Colonic mucosa (tissue), 4 donors: ENCODE measurements around the gene ALKBH4. TPM values are rescaled to one million over a fixed set of nuclear protein-coding genes. Genes with fewer than 3 reads are reported as not detected.

Experiments used
- DNase-seq: peaks from one replicate; pipeline ENCODE4 v3.0.0-alpha.2; 2020
- H3K27ac ChIP-seq: fragments of 200-600 bp; one replicate; pipeline ENCODE4 v1.8.0; 2021
- H3K27me3 ChIP-seq: fragments of 200-600 bp; one replicate; pipeline ENCODE4 v1.8.0; 2021
- H3K36me3 ChIP-seq: fragments of 200-600 bp; one replicate; pipeline ENCODE4 v1.8.0; 2021
- H3K4me1 ChIP-seq: fragments of 200-600 bp; one replicate; pipeline ENCODE4 v1.8.0; 2021; ENCODE audit warnings: mild to moderate bottlenecking
- H3K4me3 ChIP-seq: fragments of 200-600 bp; one replicate; pipeline ENCODE4 v1.8.0; 2021
- H3K9ac ChIP-seq, 2 donors: one replicate each; pipeline ENCODE4 v1.7.0; 2013; ENCODE audit warnings: control low read depth in 2 of 2, low read depth in 2 of 2, low read length in 2 of 2
- H3K9me3 ChIP-seq: fragments of 200-600 bp; one replicate; pipeline ENCODE4 v1.8.0; 2021
- intact Hi-C: fragments of 100-400 bp; cut with DNase I; formaldehyde crosslinking; loops from one replicate; pipeline ENCODE4 v1.14.1; 2022
- total RNA-seq, 2 donors: library from RNA; stranded (reverse); fragmentation: NEBNext Ultra II Directional in 1 of 2; extraction: Animal tissue kit (Norgen Biotek cat#: 25700) in 1 of 2; gene quantifications; one replicate each; pipeline ENCODE4 v1.2.1, GENCODE V29; 2021
- TF ChIP-seq, protein P1 (sequence below): fragments of 200-600 bp; IDR thresholded peaks from one replicate; pipeline ENCODE4 v1.8.0; 2022; ENCODE audit warnings: antibody characterized with exemption, mild to moderate bottlenecking
- donor health status: healthy.
- donor health status: DM: no; HTN: no; CAD: no.
- donor health status: DM: no; HTN: no; CAD: no.

ALKBH4 gene
- total RNA-seq, 2 donors from 2014 or later, result 9.7 to 14.1 TPM

DNA sequence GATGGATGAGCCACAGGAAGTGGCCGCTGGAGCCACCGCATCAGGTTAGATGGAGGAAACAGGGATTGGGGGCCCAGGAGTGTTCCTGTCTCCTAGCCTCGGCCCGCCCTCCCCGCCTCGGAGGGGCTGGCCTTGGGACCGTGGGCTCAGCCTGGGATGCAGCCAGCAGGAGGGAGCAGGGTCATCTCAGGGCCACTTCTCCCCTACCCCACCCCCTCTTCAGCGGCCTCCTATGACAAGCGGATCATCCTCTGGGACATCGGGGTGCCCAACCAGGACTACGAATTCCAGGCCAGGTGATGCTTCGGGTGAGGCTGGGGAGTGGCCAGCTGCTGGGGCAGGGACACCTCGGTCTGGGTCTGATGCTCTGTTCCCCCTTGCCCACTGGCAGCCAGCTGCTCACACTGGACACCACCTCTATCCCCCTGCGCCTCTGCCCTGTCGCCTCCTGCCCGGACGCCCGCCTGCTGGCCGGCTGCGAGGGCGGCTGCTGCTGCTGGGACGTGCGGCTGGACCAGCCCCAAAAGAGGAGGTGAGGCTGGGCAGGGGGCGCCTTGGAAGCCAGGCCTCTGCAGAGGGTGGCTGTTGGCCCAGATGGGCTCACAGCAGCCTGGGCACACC lies 4.8 kb upstream of the ALKBH4 start:
- H3K9me3 ChIP-seq, result no peaks in the 10 kb centered on the region
- H3K9ac ChIP-seq, result no peak overlapping the region
- TF ChIP-seq, protein P1, sequence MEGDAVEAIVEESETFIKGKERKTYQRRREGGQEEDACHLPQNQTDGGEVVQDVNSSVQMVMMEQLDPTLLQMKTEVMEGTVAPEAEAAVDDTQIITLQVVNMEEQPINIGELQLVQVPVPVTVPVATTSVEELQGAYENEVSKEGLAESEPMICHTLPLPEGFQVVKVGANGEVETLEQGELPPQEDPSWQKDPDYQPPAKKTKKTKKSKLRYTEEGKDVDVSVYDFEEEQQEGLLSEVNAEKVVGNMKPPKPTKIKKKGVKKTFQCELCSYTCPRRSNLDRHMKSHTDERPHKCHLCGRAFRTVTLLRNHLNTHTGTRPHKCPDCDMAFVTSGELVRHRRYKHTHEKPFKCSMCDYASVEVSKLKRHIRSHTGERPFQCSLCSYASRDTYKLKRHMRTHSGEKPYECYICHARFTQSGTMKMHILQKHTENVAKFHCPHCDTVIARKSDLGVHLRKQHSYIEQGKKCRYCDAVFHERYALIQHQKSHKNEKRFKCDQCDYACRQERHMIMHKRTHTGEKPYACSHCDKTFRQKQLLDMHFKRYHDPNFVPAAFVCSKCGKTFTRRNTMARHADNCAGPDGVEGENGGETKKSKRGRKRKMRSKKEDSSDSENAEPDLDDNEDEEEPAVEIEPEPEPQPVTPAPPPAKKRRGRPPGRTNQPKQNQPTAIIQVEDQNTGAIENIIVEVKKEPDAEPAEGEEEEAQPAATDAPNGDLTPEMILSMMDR, result no peak
- no peak overlapping the region for H3K27ac ChIP-seq
- H3K36me3 ChIP-seq, result peaks cover 4% of the 10 kb centered on the region
- no peak overlapping the region for H3K4me3 ChIP-seq
- no peak for DNase-seq
- intact Hi-C loops, result loop anchor here (10.0 kb wide), 1 partner anchor 65 kb away; no protein-coding TSS in a partner anchor
- H3K4me1 ChIP-seq, result peaks cover 5% of the 10 kb centered on the region
- no peaks in the 10 kb centered on the region for H3K27me3 ChIP-seq

DNA sequence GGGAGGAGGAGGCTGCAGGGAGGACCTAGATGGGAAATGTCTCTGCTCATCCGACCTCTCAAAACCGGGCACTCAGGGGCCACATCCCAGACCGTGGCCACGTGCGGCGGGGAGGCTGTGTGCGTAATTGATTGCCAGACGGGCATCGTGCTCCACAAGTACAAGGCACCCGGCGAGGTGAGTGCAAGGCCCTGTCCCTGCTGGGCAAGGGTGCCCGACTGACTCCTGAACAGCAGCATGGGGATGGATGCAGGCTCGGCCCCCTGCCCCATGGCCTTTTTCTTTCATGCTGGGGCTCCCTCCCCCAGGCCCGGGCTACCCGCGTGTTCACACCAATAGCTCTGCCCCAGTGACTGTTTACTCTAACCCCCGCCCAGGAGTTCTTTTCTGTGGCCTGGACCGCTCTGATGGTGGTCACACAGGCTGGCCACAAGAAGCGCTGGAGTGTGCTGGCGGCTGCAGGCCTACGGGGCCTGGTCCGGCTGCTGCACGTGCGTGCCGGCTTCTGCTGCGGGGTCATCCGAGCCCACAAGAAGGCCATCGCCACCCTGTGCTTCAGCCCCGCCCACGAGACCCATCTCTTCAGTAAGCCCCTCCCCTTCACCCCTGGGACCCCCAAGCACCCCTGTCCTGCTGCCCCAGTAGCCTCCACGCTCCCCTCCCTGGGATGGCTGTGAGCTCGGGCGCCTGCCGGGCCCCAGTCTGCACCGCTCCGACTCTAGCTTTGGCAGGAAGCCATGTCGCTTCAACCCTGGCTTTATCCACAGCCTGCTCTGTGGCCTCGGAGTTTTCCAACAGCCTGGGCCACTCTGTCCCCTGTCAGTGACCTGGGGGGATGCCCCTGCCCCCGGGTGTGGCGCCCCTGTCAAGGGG lies 4.1 kb upstream of the ALKBH4 start:
- peaks cover 4% of the 10 kb centered on the region for H3K36me3 ChIP-seq
- DNase-seq, result no peak
- intact Hi-C loops, result loop anchor here (10.0 kb wide), 1 partner anchor 64 kb away; no protein-coding TSS in a partner anchor
- no peak overlapping the region for H3K27ac ChIP-seq
- H3K9me3 ChIP-seq, result no peaks in the 10 kb centered on the region
- no peaks in the 10 kb centered on the region for H3K27me3 ChIP-seq
- no peak overlapping the region for H3K9ac ChIP-seq
- TF ChIP-seq, protein P1, result no peak
- peaks cover 9% of the 10 kb centered on the region for H3K4me1 ChIP-seq
- H3K4me3 ChIP-seq, result no peak overlapping the region

DNA sequence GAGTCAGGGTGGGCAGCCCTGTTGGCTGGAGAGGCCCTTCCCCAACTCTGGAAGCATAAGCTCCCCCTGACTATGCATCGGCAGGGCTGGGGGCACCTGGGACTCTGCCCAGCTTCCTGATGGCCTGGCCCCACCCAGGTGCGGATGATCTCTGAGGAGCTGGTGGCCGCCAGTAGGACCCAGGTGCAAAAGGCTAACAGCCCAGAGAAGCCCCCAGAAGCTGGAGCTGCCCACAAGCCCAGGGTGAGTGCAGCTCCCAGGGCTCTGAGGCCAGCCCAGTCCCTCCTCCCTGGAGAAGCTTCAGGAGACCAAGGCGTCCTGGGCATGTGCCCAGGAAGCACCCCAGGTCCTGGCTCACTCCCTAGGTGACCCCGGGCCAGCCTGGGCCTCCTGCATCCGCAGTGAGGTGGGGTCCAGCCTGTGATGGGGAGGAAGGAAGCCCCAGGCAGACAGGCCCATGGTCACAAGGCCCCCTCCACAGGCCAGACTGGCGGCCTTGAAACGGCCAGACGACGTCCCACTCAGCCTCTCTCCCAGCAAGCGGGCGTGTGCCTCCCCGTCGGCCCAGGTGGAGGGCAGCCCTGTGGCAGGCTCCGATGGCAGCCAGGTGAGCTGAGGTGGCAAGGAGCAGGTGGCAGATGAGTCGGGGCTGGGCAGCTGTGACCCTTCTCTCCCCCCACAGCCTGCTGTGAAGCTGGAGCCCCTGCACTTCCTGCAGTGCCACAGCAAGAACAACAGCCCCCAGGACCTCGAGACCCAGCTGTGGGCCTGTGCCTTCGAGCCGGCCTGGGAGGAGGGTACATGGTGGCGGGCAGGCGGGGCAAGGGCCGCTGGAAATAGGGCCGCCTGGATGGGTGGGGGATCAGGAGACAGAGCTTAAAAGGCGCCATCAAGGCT lies 3.2 kb upstream of the ALKBH4 start:
- Histone ChIP-seq H3K9ac (no peak overlapping the region), H3K4me3 (no peak overlapping the region), H3K4me1 (peaks cover 11% of the 10 kb centered on the region), H3K27me3 (no peaks in the 10 kb centered on the region), H3K9me3 (no peaks in the 10 kb centered on the region), H3K27ac (no peak overlapping the region), H3K36me3 (peaks cover 4% of the 10 kb centered on the region)
- TF ChIP-seq, protein P1, result no peak
- DNase-seq, result no peak
- intact Hi-C loops, result loop anchor here (10.0 kb wide), 1 partner anchor 63 kb away; no protein-coding TSS in a partner anchor

DNA sequence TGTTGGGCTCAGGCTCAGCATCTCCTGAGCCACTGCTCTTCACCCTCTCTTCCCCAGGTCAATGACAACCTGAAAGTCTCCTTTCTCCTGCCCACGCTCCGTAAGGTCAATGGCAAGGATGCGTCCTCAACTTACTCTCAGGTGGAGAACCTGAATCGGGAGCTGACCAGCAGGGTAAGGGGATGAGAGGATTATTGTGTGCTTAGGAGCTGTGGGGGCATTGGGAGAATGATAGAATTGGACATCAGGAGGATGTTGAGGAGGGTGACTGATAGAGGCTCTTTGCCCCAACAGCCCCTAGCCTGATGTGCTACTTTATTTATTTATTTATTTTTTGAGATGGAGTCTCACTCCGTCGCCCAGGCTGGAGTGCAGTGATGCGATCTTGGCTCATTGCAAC lies 1.4 kb upstream of the ALKBH4 start:
- peaks cover 4% of the 10 kb centered on the region for H3K36me3 ChIP-seq
- H3K27ac ChIP-seq, result no peak overlapping the region
- H3K9me3 ChIP-seq, result no peaks in the 10 kb centered on the region
- no peak overlapping the region for H3K9ac ChIP-seq
- peaks cover 11% of the 10 kb centered on the region for H3K4me1 ChIP-seq
- no peak for DNase-seq
- H3K27me3 ChIP-seq, result no peaks in the 10 kb centered on the region
- TF ChIP-seq, protein P1, result no peak
- intact Hi-C loops, result loop anchor here (10.0 kb wide), 1 partner anchor 61 kb away; no protein-coding TSS in a partner anchor
- peak overlapping the region; percentile 100 for H3K4me3 ChIP-seq
